ENCODE results near the gene LSP1.

The LSP1 gene

GRCh38 chr11:1888811-1889210 lies 35.9 kb downstream of the LSP1 start:
- Histone ChIP-seq H3K23ac (ENCODE audit: low read length) (no peak overlapping the region), H4K8ac (ENCODE audit: low read depth, low read length) (no peak overlapping the region), H3K4me3 (ENCODE audit: low read depth, low read length) (no peak overlapping the region), H3K79me1 (ENCODE audit: low read length) (no peaks in the 10 kb centered on the region), H2BK12ac (ENCODE audit: low read length) (no peak overlapping the region), H3K14ac (ENCODE audit: low read length) (no peak overlapping the region), H3K27ac (ENCODE audit: low read depth, low read length) (no peak overlapping the region), H2AK5ac (ENCODE audit: low read length) (no peak overlapping the region), H3K4me1 (ENCODE audit: control insufficient read depth in 1 of 2, insufficient read depth in 2 of 2, low read length in 2 of 2) (no peaks in the 10 kb centered on the region), H3K79me2 (ENCODE audit: control insufficient read depth, insufficient read depth, low read length, poor library complexity) (no peaks in the 10 kb centered on the region), H3K9ac (ENCODE audit: low read length) (no peak overlapping the region), H3K27me3 (ENCODE audit: insufficient read depth, low read length) (no peaks in the 10 kb centered on the region), H4K91ac (ENCODE audit: low read depth, low read length) (no peak overlapping the region), H3K9me3 (ENCODE audit: insufficient read depth, low read depth, low read length) (peaks cover 5% of the 10 kb centered on the region), H3K4me2 (ENCODE audit: low read length) (no peak overlapping the region), H4K12ac (ENCODE audit: low read depth, low read length) (no peak overlapping the region), H2BK120ac (ENCODE audit: insufficient read depth, low read length, poor library complexity) (no peak overlapping the region), H3K36me3 (ENCODE audit: control insufficient read depth in 1 of 2, insufficient read depth in 2 of 2, low read length in 2 of 2) (no peaks in the 10 kb centered on the region), H3K18ac (ENCODE audit: low read length) (no peak overlapping the region), H2BK5ac (ENCODE audit: low read depth, low read length, poor library complexity) (no peak overlapping the region), H2AFZ (ENCODE audit: insufficient read depth, low read length, poor library complexity) (no peak overlapping the region), H3K4ac (ENCODE audit: low read depth, low read length) (no peak overlapping the region)
- WGBS (ENCODE audit: extremely low coverage, insufficient coverage, insufficient read length), result no CpG with 5 or more reads among the region's 6 CpGs
- DNase-seq, result no peak

GRCh38 chr11:1889224-1889930 lies 36.5 kb downstream of the LSP1 start:
- Histone ChIP-seq H2AFZ (ENCODE audit: insufficient read depth, low read length, poor library complexity) (no peak overlapping the region), H3K36me3 (ENCODE audit: control insufficient read depth in 1 of 2, insufficient read depth in 2 of 2, low read length in 2 of 2) (no peaks in the 10 kb centered on the region), H3K9me3 (ENCODE audit: insufficient read depth, low read depth, low read length) (peaks cover 5% of the 10 kb centered on the region), H3K27me3 (ENCODE audit: insufficient read depth, low read length) (no peaks in the 10 kb centered on the region), H4K8ac (ENCODE audit: low read depth, low read length) (no peak overlapping the region), H3K4me2 (ENCODE audit: low read length) (no peak overlapping the region), H3K27ac (ENCODE audit: low read depth, low read length) (no peak overlapping the region), H3K4me3 (ENCODE audit: low read depth, low read length) (no peak overlapping the region), H3K23ac (ENCODE audit: low read length) (no peak overlapping the region), H3K4me1 (ENCODE audit: control insufficient read depth in 1 of 2, insufficient read depth in 2 of 2, low read length in 2 of 2) (no peaks in the 10 kb centered on the region), H3K79me1 (ENCODE audit: low read length) (no peaks in the 10 kb centered on the region), H3K14ac (ENCODE audit: low read length) (no peak overlapping the region), H2BK12ac (ENCODE audit: low read length) (no peak overlapping the region), H3K18ac (ENCODE audit: low read length) (no peak overlapping the region), H2BK120ac (ENCODE audit: insufficient read depth, low read length, poor library complexity) (no peak overlapping the region), H2BK5ac (ENCODE audit: low read depth, low read length, poor library complexity) (no peak overlapping the region), H3K9ac (ENCODE audit: low read length) (no peak overlapping the region), H3K4ac (ENCODE audit: low read depth, low read length) (no peak overlapping the region), H2AK5ac (ENCODE audit: low read length) (no peak overlapping the region), H4K12ac (ENCODE audit: low read depth, low read length) (no peak overlapping the region), H3K79me2 (ENCODE audit: control insufficient read depth, insufficient read depth, low read length, poor library complexity) (no peaks in the 10 kb centered on the region), H4K91ac (ENCODE audit: low read depth, low read length) (no peak overlapping the region)
- no CpG with 5 or more reads among the region's 34 CpGs for WGBS (ENCODE audit: extremely low coverage, insufficient coverage, insufficient read length)
- no peak for DNase-seq

- Histone ChIP-seq H3K27me3 (ENCODE audit: insufficient read depth, low read length) (no peaks in the 10 kb centered on the region), H3K4me2 (ENCODE audit: low read length) (no peak overlapping the region), H2BK5ac (ENCODE audit: low read depth, low read length, poor library complexity) (no peak overlapping the region), H3K9ac (ENCODE audit: low read length) (no peak overlapping the region), H2BK12ac (ENCODE audit: low read length) (no peak overlapping the region), H3K4ac (ENCODE audit: low read depth, low read length) (no peak overlapping the region), H3K4me1 (ENCODE audit: control insufficient read depth in 1 of 2, insufficient read depth in 2 of 2, low read length in 2 of 2) (no peaks in the 10 kb centered on the region), H2BK120ac (ENCODE audit: insufficient read depth, low read length, poor library complexity) (no peak overlapping the region), H3K18ac (ENCODE audit: low read length) (no peak overlapping the region), H3K27ac (ENCODE audit: low read depth, low read length) (no peak overlapping the region), H4K8ac (ENCODE audit: low read depth, low read length) (no peak overlapping the region), H2AK5ac (ENCODE audit: low read length) (peak overlapping the region; percentile 9), H4K12ac (ENCODE audit: low read depth, low read length) (no peak overlapping the region), H3K36me3 (ENCODE audit: control insufficient read depth in 1 of 2, insufficient read depth in 2 of 2, low read length in 2 of 2) (no peaks in the 10 kb centered on the region), H2AFZ (ENCODE audit: insufficient read depth, low read length, poor library complexity) (no peak overlapping the region), H3K14ac (ENCODE audit: low read length) (no peak overlapping the region), H3K79me1 (ENCODE audit: low read length) (no peaks in the 10 kb centered on the region), H4K91ac (ENCODE audit: low read depth, low read length) (no peak overlapping the region), H3K79me2 (ENCODE audit: control insufficient read depth, insufficient read depth, low read length, poor library complexity) (no peaks in the 10 kb centered on the region), H3K23ac (ENCODE audit: low read length) (no peak overlapping the region), H3K9me3 (ENCODE audit: insufficient read depth, low read depth, low read length) (peaks cover 5% of the 10 kb centered on the region), H3K4me3 (ENCODE audit: low read depth, low read length) (no peak overlapping the region)
- no peak for DNase-seq
- WGBS (ENCODE audit: extremely low coverage, insufficient coverage, insufficient read length), result no CpG with 5 or more reads among the region's 33 CpGs
These were observed 37.3 kb downstream of the LSP1 start for GRCh38 chr11:1889941-1890855.

GRCh38 chr11:1890856-1891830 lies 38.3 kb downstream of the LSP1 start:
- no peak overlapping the region for H4K91ac ChIP-seq (ENCODE audit: low read depth, low read length)
- no CpG with 5 or more reads among the region's 34 CpGs for WGBS (ENCODE audit: extremely low coverage, insufficient coverage, insufficient read length)

More at GRCh38 chr11:1890856-1891830, 38.3 kb downstream of the LSP1 start:
- H3K4me3 ChIP-seq (ENCODE audit: low read depth, low read length), result no peak overlapping the region
- no peaks in the 10 kb centered on the region for H3K36me3 ChIP-seq (ENCODE audit: control insufficient read depth in 1 of 2, insufficient read depth in 2 of 2, low read length in 2 of 2)
- H2BK12ac ChIP-seq (ENCODE audit: low read length), result no peak overlapping the region
- H2BK120ac ChIP-seq (ENCODE audit: insufficient read depth, low read length, poor library complexity), result no peak overlapping the region
- no peak for DNase-seq
- no peak overlapping the region for H3K23ac ChIP-seq (ENCODE audit: low read length)
- no peaks in the 10 kb centered on the region for H3K79me1 ChIP-seq (ENCODE audit: low read length)
- no peak overlapping the region for H4K8ac ChIP-seq (ENCODE audit: low read depth, low read length)
- no peaks in the 10 kb centered on the region for H3K27me3 ChIP-seq (ENCODE audit: insufficient read depth, low read length)
- no peak overlapping the region for H4K12ac ChIP-seq (ENCODE audit: low read depth, low read length)
- no peaks in the 10 kb centered on the region for H3K4me1 ChIP-seq (ENCODE audit: control insufficient read depth in 1 of 2, insufficient read depth in 2 of 2, low read length in 2 of 2)
- no peak overlapping the region for H3K4ac ChIP-seq (ENCODE audit: low read depth, low read length)
- H3K79me2 ChIP-seq (ENCODE audit: control insufficient read depth, insufficient read depth, low read length, poor library complexity), result no peaks in the 10 kb centered on the region
- peak overlapping the region; percentile 9 for H2AK5ac ChIP-seq (ENCODE audit: low read length)
- H2AFZ ChIP-seq (ENCODE audit: insufficient read depth, low read length, poor library complexity), result no peak overlapping the region
- no peak overlapping the region for H3K18ac ChIP-seq (ENCODE audit: low read length)
- no peak overlapping the region for H3K4me2 ChIP-seq (ENCODE audit: low read length)
- H2BK5ac ChIP-seq (ENCODE audit: low read depth, low read length, poor library complexity), result no peak overlapping the region
- H3K9ac ChIP-seq (ENCODE audit: low read length), result no peak overlapping the region
- H3K9me3 ChIP-seq (ENCODE audit: insufficient read depth, low read depth, low read length), result peaks cover 5% of the 10 kb centered on the region
- H3K27ac ChIP-seq (ENCODE audit: low read depth, low read length), result no peak overlapping the region
- H3K14ac ChIP-seq (ENCODE audit: low read length), result no peak overlapping the region
